ENCODE results near the gene RNF167. TPM values are rescaled to one million over a fixed set of nuclear protein-coding genes. Genes with fewer than 3 reads are reported as not detected.

Gene RNF167
- total and polyA plus RNA-seq, 2 donors (not counting 3 experiments of a cell fraction or from before 2014, with no cell fraction given) = 60.2 to 87.6 TPM

DNA sequence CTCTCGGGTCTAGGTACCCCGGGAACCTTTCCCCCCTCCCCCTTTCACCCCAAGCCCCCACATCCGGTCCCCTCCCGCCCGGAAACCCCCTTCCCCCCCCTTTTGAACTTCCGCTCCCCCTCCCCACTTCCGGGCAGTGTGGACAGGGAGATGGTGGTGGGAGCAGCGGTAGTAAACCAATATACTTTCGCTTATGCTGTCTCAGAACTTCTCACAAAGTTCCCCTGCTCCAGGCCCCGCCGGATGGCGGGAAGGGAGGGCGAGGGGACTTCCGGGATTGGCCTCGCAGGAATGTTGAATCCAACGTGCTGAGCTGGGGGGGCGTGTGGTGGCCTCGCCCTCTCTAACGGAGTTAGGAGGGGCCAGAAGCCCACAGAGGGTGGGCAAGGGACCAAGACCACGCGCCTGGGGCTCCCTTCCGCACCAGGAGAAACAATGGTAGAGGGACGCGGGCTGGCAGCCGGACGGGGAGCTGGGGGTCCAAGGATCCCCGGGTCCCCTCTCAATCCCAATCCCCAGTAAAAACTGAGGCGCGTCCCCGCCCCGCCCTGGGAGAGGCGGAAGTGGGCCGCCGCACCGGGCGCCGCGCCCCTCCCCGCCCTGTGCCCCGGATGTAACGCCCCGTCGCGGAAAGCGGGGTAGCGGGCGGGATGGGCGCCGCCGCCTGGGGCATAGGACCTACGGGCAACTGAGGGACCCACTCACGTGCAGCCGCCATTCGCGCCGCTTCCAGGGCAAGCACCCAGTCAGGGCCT, 7.5 kb downstream of the RNF167 start:
- no peaks in the 10 kb centered on the region for H4K20me1 ChIP-seq (replicated peaks; ENCODE audit: control insufficient read depth, extremely low read depth, insufficient read depth, low read length)
- POLR2A ChIA-PET = interaction anchor here (2.3 kb wide), 1 partner anchor 20 kb away, joined by 18 read pairs; the partner anchor contains the start of gene SPAG7
- FAIRE-seq (peak; percentile 44), DNase-seq (ENCODE audit: low read depth, low spot score) (peak; percentile 36)
- H3K4me1 ChIP-seq (ENCODE audit: control insufficient read depth, extremely low read depth, insufficient read depth, low read length) = peaks cover 30% of the 10 kb centered on the region
- CTCF ChIA-PET = interaction anchor here (1.3 to 2.8 kb wide), 3 partner anchors 36 to 45 kb away, joined by 3 to 12 read pairs (median 3); partner anchors contain the start of gene CHRNE
- H3K27ac ChIP-seq (ENCODE audit: insufficient read depth, low read depth, low read length) = peak overlapping the region; percentile 85
- H3K4me3 ChIP-seq (replicated peaks in 1 of 3; ENCODE audit: insufficient read depth in 1 of 3, low read depth in 1 of 3, low read length in 3 of 3) = peak overlapping the region; percentile 86 to 99 (median 95)
- no TSS peak for BruUV-seq (replicated peaks)
- H2AFZ ChIP-seq (ENCODE audit: low read depth, low read length) = no peak overlapping the region
- peak overlapping the region; percentile 76 for H3K9ac ChIP-seq (replicated peaks; ENCODE audit: extremely low read depth, insufficient read depth, low read length)
- dilution Hi-C loops (cut with MboI; ENCODE audit: extremely low pct_ligation_motif_present, low sequenced_read_pairs) = no loop called here
- TF ChIP-seq EZH2 (IDR thresholded peaks at IDR 0.05; ENCODE audit: borderline replicate concordance, low read depth, low read length, severe bottlenecking) (no peak), POLR2A (IDR thresholded peaks at IDR 0.05; ENCODE audit: low read depth, low read length) (peak; percentile 46)
- peaks cover 57% of the 10 kb centered on the region for H3K79me2 ChIP-seq (ENCODE audit: control insufficient read depth, insufficient read depth, low read length)
- H3K4me2 ChIP-seq (ENCODE audit: insufficient read depth, low read length) = peak overlapping the region; percentile 42
- peaks cover 13 to 27% of the 10 kb centered on the region in 2 experiments for H3K36me3 ChIP-seq (ENCODE audit: control insufficient read depth in 2 of 2, extremely low read depth in 1 of 2, insufficient read depth in 2 of 2, low read length in 2 of 2)
- H3K27me3 ChIP-seq (ENCODE audit: control insufficient read depth in 2 of 2, insufficient read depth in 2 of 2, low read length in 2 of 2) = no peaks in the 10 kb centered on the region
- intact Hi-C loops (cut with micrococcal nuclease) = loop anchor here (1.0 to 2.0 kb wide), 3 partner anchors 7 to 39 kb away; partner anchors contain the start of genes RNF167, SLC25A11 and SPAG7
- no peaks in the 10 kb centered on the region for H3K9me3 ChIP-seq (replicated peaks; ENCODE audit: control insufficient read depth, insufficient read depth, low read length)
- H3K9me1 ChIP-seq (replicated peaks; ENCODE audit: control insufficient read depth, extremely low read depth, insufficient read depth, low read length) = no peaks in the 10 kb centered on the region

DNA sequence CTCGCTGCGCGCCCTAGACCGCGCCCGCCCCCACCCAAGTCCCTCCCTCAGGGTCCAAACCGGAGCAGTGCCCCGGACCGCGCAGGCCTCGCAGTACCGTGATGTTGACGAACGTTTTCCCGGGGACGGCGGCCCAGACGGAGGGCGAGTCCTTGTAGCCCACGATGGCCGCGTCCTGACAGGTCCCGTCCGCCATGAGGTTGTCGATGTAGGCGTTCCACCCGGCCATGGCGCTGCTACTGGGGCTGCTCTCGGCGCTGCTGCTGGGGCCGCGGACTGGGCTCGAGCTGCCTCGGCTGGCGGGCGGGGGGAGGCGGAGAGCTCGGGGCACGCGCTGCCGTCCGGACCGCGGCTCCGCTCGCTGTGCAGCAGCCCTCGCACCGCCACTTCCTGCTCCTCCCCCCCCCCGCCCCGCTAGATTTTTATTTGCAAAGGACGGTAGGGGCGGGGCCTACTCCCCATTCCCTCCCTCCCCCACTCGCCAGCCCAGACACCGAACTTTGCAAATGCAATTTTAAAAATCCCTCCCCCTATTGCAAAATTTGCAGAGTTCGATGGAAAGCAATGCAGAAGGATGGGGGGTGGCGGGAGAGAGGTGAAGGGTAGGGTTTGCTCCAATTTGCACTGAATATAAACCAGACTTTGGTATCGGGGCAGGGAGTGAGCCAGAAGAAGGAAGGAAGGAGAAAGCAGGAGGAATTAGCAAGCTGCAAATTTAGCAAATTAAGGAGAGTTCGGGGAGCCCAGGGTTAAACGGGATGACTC, 8.3 kb downstream of the RNF167 start, which contains the start of gene PFN1:
Gene PFN1, minus strand, starts transcription at position 365 of the 765 bp plus-strand sequence. Its CDS starts 136 bp downstream, at position 229.
- Histone ChIP-seq H3K4me3 (replicated peaks in 1 of 3; ENCODE audit: insufficient read depth in 1 of 3, low read depth in 1 of 3, low read length in 3 of 3) (peak within 1 kb of the TSS; percentile 83 to 99 (median 95)), H3K9me3 (replicated peaks; ENCODE audit: control insufficient read depth, insufficient read depth, low read length) (no peaks in the 10 kb centered on the region), H3K27me3 (ENCODE audit: control insufficient read depth in 2 of 2, insufficient read depth in 2 of 2, low read length in 2 of 2) (no peaks in the 10 kb centered on the region), H3K4me2 (ENCODE audit: insufficient read depth, low read length) (peak within 1 kb of the TSS; percentile 88), H3K9ac (replicated peaks; ENCODE audit: extremely low read depth, insufficient read depth, low read length) (peak within 1 kb of the TSS; percentile 76), H2AFZ (ENCODE audit: low read depth, low read length) (peak within 1 kb of the TSS; percentile 51), H3K9me1 (replicated peaks; ENCODE audit: control insufficient read depth, extremely low read depth, insufficient read depth, low read length) (no peaks in the 10 kb centered on the region), H3K4me1 (ENCODE audit: control insufficient read depth, extremely low read depth, insufficient read depth, low read length) (peaks cover 38% of the 10 kb centered on the region), H3K27ac (ENCODE audit: insufficient read depth, low read depth, low read length) (peak within 1 kb of the TSS; percentile 90), H3K36me3 (ENCODE audit: control insufficient read depth in 2 of 2, extremely low read depth in 1 of 2, insufficient read depth in 2 of 2, low read length in 2 of 2) (peaks cover 8 to 20% of the 10 kb centered on the region in 2 experiments), H3K79me2 (ENCODE audit: control insufficient read depth, insufficient read depth, low read length) (peaks cover 49% of the 10 kb centered on the region), H4K20me1 (replicated peaks; ENCODE audit: control insufficient read depth, extremely low read depth, insufficient read depth, low read length) (no peaks in the 10 kb centered on the region)
- intact Hi-C loops (cut with micrococcal nuclease) = loop anchor here (1.0 to 2.0 kb wide), 3 partner anchors 8 to 40 kb away; partner anchors contain the start of genes RNF167, SLC25A11 and SPAG7
- BruUV-seq (replicated peaks) = no TSS peak
- ChIA-PET CTCF (interaction anchor here (0.7 to 2.8 kb wide), 4 partner anchors 17 to 46 kb away, joined by 3 to 12 read pairs (median 3); partner anchors contain the start of gene CHRNE), POLR2A (interaction anchor here (0.6 to 2.3 kb wide), 2 partner anchors 10 to 19 kb away, joined by 4 to 18 read pairs; partner anchors contain the start of gene SPAG7)
- TF ChIP-seq POLR2AphosphoS5 (IDR thresholded peaks at IDR 0.05; ENCODE audit: insufficient read depth, low read depth, low read length) = peak; percentile 97
- peak; percentile 95 for TF ChIP-seq POLR2A (IDR thresholded peaks at IDR 0.05; ENCODE audit: low read depth, low read length)
- TF ChIP-seq EZH2 (IDR thresholded peaks at IDR 0.05; ENCODE audit: borderline replicate concordance, low read depth, low read length, severe bottlenecking) = no peak
- FAIRE-seq = peak; percentile 77
- DNase-seq (ENCODE audit: low read depth, low spot score) = peak; percentile 81
- dilution Hi-C loops (cut with MboI; ENCODE audit: extremely low pct_ligation_motif_present, low sequenced_read_pairs) = no loop called here

Data from endothelial cell of umbilical vein (primary cell).